ENCODE measurements around the gene NXPH3. TPM values are rescaled to one million over a fixed set of nuclear protein-coding genes. Genes with fewer than 3 reads are reported as not detected.

Gene NXPH3
- total RNA-seq, 1 experiment from 2014 or later = 0.10 TPM

DNA sequence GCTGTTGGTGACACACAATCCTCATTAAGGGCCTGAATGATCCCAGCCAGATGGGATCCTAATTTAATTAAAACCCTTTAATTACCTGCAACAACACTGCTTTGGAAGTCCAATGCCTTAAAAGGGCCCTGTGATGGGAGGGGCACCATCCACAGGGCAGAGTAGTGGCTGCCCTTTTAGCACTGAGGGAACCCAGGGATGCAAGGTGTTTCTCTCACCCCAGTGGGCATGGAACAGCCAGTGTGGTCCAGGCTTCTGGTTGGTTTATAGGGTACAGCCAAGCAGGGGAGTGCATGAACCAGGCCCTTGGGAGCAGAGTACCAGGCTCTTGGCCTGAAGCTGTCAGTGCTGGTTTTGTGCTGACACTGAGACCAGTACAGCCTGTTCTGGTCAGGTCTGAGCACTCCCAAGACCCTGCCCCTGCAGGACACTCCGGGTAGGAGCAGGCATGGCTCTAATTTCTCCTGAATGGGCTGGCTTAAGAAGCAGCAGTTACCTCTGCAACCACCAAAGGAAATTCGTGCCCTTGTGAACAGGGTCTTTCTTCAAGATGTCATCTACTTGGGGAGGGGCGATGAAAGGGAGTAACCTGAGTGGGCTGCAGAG is 9.9 kb downstream of the NXPH3 start:
- Histone ChIP-seq H3K4me1 (ENCODE audit: control insufficient read depth in 1 of 2, insufficient read depth in 2 of 2, low read length in 2 of 2) (peaks cover 0 to 12% of the 10 kb centered on the region in 2 experiments; a peak in 2 of 4 replicates), H3K79me2 (ENCODE audit: insufficient read depth, low read length) (no peaks in the 10 kb centered on the region), H3K9me2 (ENCODE audit: insufficient read depth) (no peaks in the 10 kb centered on the region), H3K4me3 (replicated peaks in 1 of 2; ENCODE audit: low read depth in 1 of 2, low read length in 2 of 2) (no peak overlapping the region), H3K36me3 (ENCODE audit: control insufficient read depth in 1 of 2, insufficient read depth in 2 of 2, low read length in 2 of 2) (no peaks in the 10 kb centered on the region), H3K9me3 (ENCODE audit: control insufficient read depth in 1 of 2, insufficient read depth in 1 of 2, low read depth in 1 of 2, low read length in 2 of 2) (no peaks in the 10 kb centered on the region), H4K20me1 (ENCODE audit: insufficient read depth) (no peaks in the 10 kb centered on the region), H3K27me3 (ENCODE audit: insufficient read depth, low read length) (no peaks in the 10 kb centered on the region), H3K4me2 (ENCODE audit: low read length) (no peak overlapping the region), H3K9ac (ENCODE audit: low read length) (no peak overlapping the region), H2AFZ (ENCODE audit: low read depth, low read length, poor library complexity, severe bottlenecking) (no peak overlapping the region), H3K27ac (ENCODE audit: low read depth, low read length) (no peak overlapping the region)
- ChIA-PET RAD21 (ENCODE audit: low non-redundant PET in 1 of 2, low total read pairs in 2 of 2, uncharacterized antibody in 2 of 2, unreplicated experiment in 2 of 2) (no interaction called here), POLR2A (no interaction called here), CTCF (no interaction called here)
- intact Hi-C loops (cut with micrococcal nuclease) = no loop called here
- ATAC-seq (peak; percentile 89), DNase-seq (ENCODE audit: low read depth, low spot score) (no peak)
- TF ChIP-seq JUND (IDR thresholded peaks at IDR 0.05) = no peak
- TF ChIP-seq, protein P1, sequence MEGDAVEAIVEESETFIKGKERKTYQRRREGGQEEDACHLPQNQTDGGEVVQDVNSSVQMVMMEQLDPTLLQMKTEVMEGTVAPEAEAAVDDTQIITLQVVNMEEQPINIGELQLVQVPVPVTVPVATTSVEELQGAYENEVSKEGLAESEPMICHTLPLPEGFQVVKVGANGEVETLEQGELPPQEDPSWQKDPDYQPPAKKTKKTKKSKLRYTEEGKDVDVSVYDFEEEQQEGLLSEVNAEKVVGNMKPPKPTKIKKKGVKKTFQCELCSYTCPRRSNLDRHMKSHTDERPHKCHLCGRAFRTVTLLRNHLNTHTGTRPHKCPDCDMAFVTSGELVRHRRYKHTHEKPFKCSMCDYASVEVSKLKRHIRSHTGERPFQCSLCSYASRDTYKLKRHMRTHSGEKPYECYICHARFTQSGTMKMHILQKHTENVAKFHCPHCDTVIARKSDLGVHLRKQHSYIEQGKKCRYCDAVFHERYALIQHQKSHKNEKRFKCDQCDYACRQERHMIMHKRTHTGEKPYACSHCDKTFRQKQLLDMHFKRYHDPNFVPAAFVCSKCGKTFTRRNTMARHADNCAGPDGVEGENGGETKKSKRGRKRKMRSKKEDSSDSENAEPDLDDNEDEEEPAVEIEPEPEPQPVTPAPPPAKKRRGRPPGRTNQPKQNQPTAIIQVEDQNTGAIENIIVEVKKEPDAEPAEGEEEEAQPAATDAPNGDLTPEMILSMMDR (IDR thresholded peaks at IDR 0.05 in 2 of 3, conservative IDR thresholded peaks at IDR 0.05 in 1 of 3; ENCODE audit: borderline replicate concordance in 1 of 3, insufficient read depth in 1 of 3, low read depth in 2 of 3, low read length in 2 of 3) = peak in 2 of 3 experiments; percentile 53 to 56; a peak in 4 of 6 replicates
- no TSS peak for BruUV-seq (replicated peaks)

- CTCF ChIA-PET = interaction anchor here (0.6 kb wide), 1 partner anchor 20 kb away, joined by 3 read pairs; no protein-coding TSS in a partner anchor
- Histone ChIP-seq H2AFZ (ENCODE audit: low read depth, low read length, poor library complexity, severe bottlenecking) (no peak overlapping the region), H3K27ac (ENCODE audit: low read depth, low read length) (no peak overlapping the region), H3K27me3 (ENCODE audit: insufficient read depth, low read length) (no peaks in the 10 kb centered on the region), H3K9ac (ENCODE audit: low read length) (no peak overlapping the region), H3K36me3 (ENCODE audit: control insufficient read depth in 1 of 2, insufficient read depth in 2 of 2, low read length in 2 of 2) (no peaks in the 10 kb centered on the region), H3K9me2 (ENCODE audit: insufficient read depth) (no peaks in the 10 kb centered on the region), H3K79me2 (ENCODE audit: insufficient read depth, low read length) (no peaks in the 10 kb centered on the region), H3K9me3 (ENCODE audit: control insufficient read depth in 1 of 2, insufficient read depth in 1 of 2, low read depth in 1 of 2, low read length in 2 of 2) (no peaks in the 10 kb centered on the region), H3K4me2 (ENCODE audit: low read length) (no peak overlapping the region), H3K4me3 (replicated peaks in 1 of 2; ENCODE audit: low read depth in 1 of 2, low read length in 2 of 2) (no peak overlapping the region), H4K20me1 (ENCODE audit: insufficient read depth) (no peaks in the 10 kb centered on the region), H3K4me1 (ENCODE audit: control insufficient read depth in 1 of 2, insufficient read depth in 2 of 2, low read length in 2 of 2) (peaks cover 0 to 10% of the 10 kb centered on the region in 2 experiments; a peak in 2 of 4 replicates)
- BruUV-seq (replicated peaks) = no TSS peak
- intact Hi-C loops (cut with micrococcal nuclease) = no loop called here
- RAD21 ChIA-PET (ENCODE audit: low non-redundant PET in 1 of 2, low total read pairs in 2 of 2, uncharacterized antibody in 2 of 2, unreplicated experiment in 2 of 2) = no interaction called here
- ATAC-seq = no peak
- POLR2A ChIA-PET = no interaction called here
- DNase-seq (ENCODE audit: low read depth, low spot score) = no peak
- TF ChIP-seq RAD21 (IDR thresholded peaks at IDR 0.05; ENCODE audit: low read depth) = no peak
These were observed 11.8 kb downstream of the NXPH3 start for GRCh38 chr17:49587366-49588073.

Measured in HCT116 (cell line).